Measurements from ENCODE around the gene CASP14.
"Not testable (repeated sequence)": the region's sequence is repeated elsewhere in the genome, so short reads cannot be mapped to it uniquely, and the experiment has no call there.

The CASP14 gene, protein sequence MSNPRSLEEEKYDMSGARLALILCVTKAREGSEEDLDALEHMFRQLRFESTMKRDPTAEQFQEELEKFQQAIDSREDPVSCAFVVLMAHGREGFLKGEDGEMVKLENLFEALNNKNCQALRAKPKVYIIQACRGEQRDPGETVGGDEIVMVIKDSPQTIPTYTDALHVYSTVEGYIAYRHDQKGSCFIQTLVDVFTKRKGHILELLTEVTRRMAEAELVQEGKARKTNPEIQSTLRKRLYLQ

DNA sequence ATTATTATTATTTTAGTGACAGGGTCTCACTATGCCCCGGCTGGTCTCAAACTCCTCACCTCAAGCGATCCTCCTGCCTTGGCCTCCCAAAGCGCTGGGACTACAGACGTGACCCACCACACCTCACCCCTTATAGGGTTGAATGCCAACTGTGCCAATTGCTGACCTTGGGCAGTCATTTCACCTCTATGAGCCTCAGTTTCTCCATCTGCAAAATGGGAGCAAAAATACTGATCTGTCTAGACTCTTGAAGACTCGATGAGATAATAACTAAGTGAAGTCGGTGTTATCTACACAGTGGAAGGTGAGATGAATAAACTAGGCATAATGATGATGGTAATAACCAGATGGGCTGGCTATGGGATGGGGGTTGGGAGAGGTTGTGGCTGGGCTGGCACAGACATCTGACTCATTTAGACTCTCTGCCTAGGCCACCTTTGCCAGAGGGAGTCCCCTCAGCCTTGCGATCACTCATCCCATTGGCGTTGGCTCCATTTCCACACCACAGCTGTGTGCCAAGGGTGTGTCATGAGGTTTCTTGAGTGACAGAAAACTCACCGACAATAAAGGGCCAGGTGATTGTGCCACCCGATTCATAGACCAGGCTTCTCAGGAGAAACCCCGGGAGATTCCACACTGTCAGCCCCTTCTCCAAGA lies at the start of gene CASP14:
CASP14 (plus strand) TSS at position 596 of the 657 bp plus-strand sequence. CDS start 2,772 bp downstream, outside the sequence.
- Histone ChIP-seq H3K9ac (ENCODE audit: low read depth, low read length) (no peak within 1 kb of the TSS), H3K36me3 (ENCODE audit: insufficient read depth, low read length) (no peaks in the 10 kb centered on the region), H3K4me1 (ENCODE audit: insufficient read depth, low read length) (no peaks in the 10 kb centered on the region), H3K9me3 (ENCODE audit: control insufficient read depth, insufficient read depth, low read length) (no peaks in the 10 kb centered on the region)

DNA sequence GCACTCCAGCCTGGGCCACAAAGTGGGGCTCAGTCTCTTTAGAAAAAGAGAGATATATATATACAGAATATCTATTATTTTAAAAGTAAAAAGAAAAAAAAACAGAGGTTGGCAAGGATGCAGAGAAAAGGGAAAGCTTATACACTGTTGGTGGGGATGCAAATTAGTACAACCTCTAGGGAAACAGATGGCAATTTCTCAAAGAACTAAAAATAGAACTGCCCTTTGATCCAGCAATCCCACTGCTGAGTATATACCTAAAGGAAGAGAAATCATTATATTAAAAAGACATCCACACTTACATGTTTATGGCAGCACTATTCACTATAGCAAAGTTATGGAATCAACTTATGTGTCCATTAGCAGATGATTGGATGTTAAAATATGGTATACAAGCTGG lies 41.0 kb upstream of the CASP14 start:
- Histone ChIP-seq H3K4me1 (ENCODE audit: insufficient read depth, low read length) (no peaks in the 10 kb centered on the region), H3K9me3 (ENCODE audit: control insufficient read depth, insufficient read depth, low read length) (no peaks in the 10 kb centered on the region), H3K36me3 (ENCODE audit: insufficient read depth, low read length) (no peaks in the 10 kb centered on the region), H3K9ac (ENCODE audit: low read depth, low read length) (no peak overlapping the region)

DNA sequence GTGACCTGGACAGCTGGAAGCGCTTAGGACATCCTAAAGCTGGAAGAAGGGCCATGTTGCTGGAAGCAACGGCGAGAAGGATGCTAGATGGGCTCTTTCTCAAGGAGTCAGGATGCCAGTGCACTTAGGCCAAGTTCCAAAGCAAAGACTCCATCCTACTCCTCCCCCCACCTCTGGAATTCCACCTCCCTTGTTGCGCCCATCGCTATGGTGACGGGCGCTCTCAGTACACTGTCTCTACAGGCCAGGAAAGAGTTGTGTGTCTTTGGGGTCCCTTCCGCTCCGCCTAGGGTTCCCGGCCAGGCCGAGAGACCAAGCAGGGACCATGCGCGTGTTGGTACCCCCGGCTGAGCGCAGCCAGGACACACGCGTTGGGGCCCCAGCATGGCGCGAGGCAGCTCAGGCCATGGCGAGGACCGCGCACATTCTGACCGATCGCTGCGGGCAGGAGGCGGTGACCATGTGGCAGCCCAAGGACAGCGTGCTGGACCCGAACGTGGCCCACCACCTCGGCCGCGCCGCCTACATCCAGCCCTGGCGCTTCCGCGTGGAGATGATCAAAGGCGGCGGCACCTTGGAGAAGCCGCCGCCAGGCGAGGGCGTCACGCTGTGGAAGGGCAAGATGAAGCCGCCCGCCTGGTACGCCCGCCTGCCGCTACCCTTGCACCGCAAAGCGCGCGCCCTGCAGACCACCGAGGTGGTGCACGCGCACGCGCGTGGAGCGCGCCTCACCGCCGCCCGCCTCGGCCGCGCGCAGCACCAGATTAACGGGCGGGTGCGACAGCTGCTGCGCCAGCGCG lies 38.6 kb upstream of the CASP14 start:
- H3K36me3 ChIP-seq (ENCODE audit: insufficient read depth, low read length) = no peaks in the 10 kb centered on the region
- H3K9ac ChIP-seq (ENCODE audit: low read depth, low read length) = peak overlapping the region; percentile 45; the same call in 1 of the 2 replicates
- no peaks in the 10 kb centered on the region for H3K9me3 ChIP-seq (ENCODE audit: control insufficient read depth, insufficient read depth, low read length)
- H3K4me1 ChIP-seq (ENCODE audit: insufficient read depth, low read length) = no peaks in the 10 kb centered on the region

DNA sequence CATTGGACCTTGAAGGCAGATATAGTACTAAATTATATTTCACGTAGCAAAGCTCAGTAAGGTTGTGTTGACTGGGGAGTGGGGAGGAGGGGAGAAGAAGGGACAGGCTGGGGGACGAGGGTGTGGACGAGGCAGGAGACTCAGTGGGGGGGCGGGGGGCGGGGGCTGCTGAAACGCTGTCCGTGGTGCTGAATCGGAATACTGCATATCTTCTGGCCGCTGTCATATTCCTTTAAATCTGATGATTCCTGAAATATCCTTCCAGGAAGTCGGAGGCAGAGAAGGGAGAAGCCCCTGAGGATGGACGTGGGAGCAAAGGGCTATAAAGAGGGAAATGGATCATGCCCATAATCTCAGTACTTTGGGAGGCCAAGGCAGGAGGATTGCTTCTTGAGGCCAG lies 34.7 kb upstream of the CASP14 start:
- H3K9ac ChIP-seq (ENCODE audit: low read depth, low read length) = no peak overlapping the region
- H3K36me3 ChIP-seq (ENCODE audit: insufficient read depth, low read length) = no peaks in the 10 kb centered on the region
- H3K4me1 ChIP-seq (ENCODE audit: insufficient read depth, low read length) = no peaks in the 10 kb centered on the region
- no peaks in the 10 kb centered on the region for H3K9me3 ChIP-seq (ENCODE audit: control insufficient read depth, insufficient read depth, low read length)

DNA sequence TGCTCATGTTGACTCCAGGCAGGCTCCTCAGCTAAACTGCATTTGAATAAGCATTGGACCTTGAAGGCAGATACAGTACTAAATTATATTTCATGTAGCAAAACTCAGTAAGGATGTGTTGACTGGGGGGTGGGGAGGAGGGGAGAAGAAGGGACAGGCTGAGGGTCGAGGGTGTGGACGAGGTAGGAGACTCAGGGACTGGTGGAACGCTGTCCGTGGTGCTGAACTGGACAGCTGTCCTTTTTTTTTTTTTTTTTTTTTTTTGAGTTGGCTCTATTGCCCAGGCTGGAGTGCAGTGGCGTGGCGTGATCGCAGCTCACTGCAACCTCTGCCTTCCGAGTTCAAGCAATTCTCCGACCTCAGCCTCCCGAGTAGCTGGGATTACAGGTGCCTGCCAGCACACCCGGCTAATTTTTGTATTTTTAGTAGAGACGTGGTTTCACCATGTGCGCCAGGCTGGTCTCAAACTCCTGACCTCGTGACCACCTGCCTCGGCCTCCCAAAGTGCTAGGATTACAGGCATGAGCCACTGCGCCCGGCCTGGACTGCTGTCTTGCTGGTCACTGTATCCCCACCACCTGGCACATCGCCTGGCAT lies 33.2 kb upstream of the CASP14 start:
- H3K9ac ChIP-seq (ENCODE audit: low read depth, low read length) = no peak overlapping the region
- H3K36me3 ChIP-seq (ENCODE audit: insufficient read depth, low read length) = no peaks in the 10 kb centered on the region
- H3K4me1 ChIP-seq (ENCODE audit: insufficient read depth, low read length) = no peaks in the 10 kb centered on the region
- no peaks in the 10 kb centered on the region for H3K9me3 ChIP-seq (ENCODE audit: control insufficient read depth, insufficient read depth, low read length)

DNA sequence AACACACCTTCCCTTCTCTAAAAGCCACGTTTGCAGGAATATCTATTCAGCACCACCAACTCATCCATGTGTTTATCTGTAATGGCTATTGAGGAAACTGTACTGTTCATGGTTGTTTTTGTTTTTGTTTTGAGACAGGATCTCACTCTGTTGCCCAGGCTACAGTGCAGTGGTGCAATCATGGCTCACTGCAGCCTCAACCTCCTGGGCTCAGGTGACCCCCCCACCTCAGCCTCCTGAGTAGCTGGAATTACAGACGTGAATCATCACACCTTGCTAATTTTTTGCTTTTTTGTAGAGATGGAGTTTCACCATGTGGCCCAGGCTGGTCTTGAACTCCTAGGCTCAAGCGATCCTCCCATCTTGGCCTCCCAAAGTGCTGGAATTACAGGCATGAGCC lies 30.4 kb upstream of the CASP14 start:
- not testable (repeated sequence) for H3K4me1 ChIP-seq (ENCODE audit: insufficient read depth, low read length); H3K9me3 ChIP-seq (ENCODE audit: control insufficient read depth, insufficient read depth, low read length); H3K36me3 ChIP-seq (ENCODE audit: insufficient read depth, low read length); H3K9ac ChIP-seq (ENCODE audit: low read depth, low read length)

DNA sequence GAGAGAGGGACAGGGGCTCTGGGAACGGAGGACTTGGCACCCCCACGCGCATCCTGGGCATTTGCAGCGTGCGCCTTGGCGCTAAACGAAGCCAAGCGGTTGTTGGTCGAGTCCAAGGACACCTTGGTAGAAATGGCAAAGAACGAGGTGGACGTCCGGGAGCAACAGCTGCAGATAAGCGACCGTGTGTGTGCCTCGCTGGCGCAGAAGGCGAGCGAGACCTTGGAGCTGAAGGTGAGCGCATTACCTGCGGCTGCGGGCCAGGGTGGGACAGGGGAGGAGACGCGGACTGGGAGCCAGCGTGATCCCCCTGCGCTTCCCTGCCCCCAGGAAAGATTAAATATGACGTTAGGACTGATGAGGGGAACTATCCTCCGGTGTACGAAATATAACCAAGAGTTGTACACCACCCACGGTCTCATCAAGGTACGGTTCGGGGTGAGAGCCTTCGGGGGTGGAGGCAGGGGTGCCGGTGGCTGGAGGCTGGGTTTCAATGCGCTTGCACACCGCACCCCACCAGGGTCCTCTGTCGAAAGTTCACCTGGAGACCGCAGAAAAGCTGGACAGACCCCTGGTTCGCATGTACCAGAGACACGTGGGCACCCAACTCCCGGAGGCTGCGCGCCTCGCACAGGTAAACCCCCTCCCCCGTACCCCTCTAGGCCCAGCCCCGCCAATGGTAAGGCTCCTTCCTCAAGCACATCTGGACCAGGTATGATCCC lies 27.8 kb upstream of the CASP14 start:
- H3K9ac ChIP-seq (ENCODE audit: low read depth, low read length) = no peak overlapping the region
- H3K4me1 ChIP-seq (ENCODE audit: insufficient read depth, low read length) = no peaks in the 10 kb centered on the region
- H3K9me3 ChIP-seq (ENCODE audit: control insufficient read depth, insufficient read depth, low read length) = no peaks in the 10 kb centered on the region
- H3K36me3 ChIP-seq (ENCODE audit: insufficient read depth, low read length) = no peaks in the 10 kb centered on the region

DNA sequence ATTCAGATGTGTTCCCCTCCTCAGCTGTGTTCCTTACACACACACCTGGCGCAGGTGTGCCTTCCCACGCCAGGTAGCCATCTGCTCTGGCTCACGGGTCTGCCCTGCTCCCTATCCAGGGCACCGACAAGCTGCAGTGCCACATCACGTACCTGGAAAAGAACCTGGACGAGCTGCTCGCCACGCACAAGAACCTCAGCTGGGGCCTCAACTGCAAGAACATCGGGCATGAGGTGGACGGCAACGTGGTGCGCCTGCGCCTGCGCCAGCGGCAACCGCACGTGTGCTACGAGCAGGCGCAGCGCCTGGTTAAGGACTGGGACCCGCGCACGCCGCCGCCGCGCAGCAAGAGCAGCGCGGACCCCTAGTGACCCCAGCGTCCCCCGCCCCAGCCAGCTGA lies 26.5 kb upstream of the CASP14 start:
- Histone ChIP-seq H3K4me1 (ENCODE audit: insufficient read depth, low read length) (no peaks in the 10 kb centered on the region), H3K9me3 (ENCODE audit: control insufficient read depth, insufficient read depth, low read length) (no peaks in the 10 kb centered on the region), H3K9ac (ENCODE audit: low read depth, low read length) (no peak overlapping the region), H3K36me3 (ENCODE audit: insufficient read depth, low read length) (no peaks in the 10 kb centered on the region)

DNA sequence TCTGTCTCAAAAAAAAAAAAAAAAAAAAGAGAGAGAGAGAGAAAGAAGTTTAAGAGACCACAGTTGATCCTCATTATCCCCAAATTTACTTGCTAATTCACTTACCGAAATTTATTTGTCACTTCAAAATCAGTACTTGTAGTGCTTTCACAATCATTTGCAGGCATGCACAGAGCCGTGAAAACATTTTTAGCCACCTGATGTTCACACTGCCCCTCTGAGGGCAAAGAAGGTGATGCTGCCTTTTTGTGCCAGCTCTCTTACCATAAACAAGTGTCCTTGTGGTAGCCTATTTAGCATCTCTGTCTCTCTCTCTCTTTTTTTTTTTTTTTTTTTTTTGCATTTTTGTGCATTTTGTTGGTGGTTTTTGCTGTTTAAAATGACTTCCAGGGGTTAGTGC lies 24.1 kb upstream of the CASP14 start:
- no peaks in the 10 kb centered on the region for H3K36me3 ChIP-seq (ENCODE audit: insufficient read depth, low read length)
- no peaks in the 10 kb centered on the region for H3K9me3 ChIP-seq (ENCODE audit: control insufficient read depth, insufficient read depth, low read length)
- H3K9ac ChIP-seq (ENCODE audit: low read depth, low read length) = no peak overlapping the region
- H3K4me1 ChIP-seq (ENCODE audit: insufficient read depth, low read length) = no peaks in the 10 kb centered on the region

DNA sequence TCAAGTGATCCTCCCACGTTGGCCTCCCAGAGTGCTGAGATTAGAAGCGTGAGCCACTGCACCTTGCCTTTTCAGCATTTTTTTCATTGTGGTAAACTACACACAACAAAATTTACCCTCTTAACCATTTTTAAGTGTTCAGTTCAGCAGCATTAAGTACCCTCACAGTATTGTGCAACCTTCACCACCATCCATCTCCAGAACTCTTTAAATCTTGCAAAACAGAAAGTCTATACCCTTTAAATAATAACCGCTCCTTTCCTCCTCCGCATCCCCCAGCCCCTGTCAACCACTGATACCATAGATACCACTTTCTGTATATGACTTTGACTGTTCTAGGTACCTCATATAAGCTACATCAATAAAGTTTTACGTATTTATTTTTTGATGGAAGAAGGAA lies 20.8 kb upstream of the CASP14 start:
- Histone ChIP-seq H3K9me3 (ENCODE audit: control insufficient read depth, insufficient read depth, low read length) (no peaks in the 10 kb centered on the region), H3K9ac (ENCODE audit: low read depth, low read length) (no peak overlapping the region), H3K36me3 (ENCODE audit: insufficient read depth, low read length) (no peaks in the 10 kb centered on the region), H3K4me1 (ENCODE audit: insufficient read depth, low read length) (no peaks in the 10 kb centered on the region)

DNA sequence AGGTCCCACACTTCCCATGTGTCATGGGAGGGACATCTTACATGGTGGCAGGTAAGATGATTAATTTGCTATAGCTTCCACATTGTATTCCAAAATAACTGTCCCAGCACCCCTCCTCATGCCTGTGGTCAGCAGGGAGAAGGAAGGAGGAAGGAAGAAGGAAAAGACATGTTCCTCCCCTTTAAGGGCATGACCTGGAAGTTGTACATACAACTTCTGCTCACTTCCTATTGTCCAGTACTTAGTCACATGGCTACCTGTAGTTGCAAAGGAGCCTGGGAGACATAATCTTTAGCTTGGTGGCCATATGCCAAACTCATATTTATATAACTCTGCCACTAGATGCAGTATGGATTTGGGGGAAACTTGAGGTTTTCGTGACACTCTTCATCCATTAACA lies 17.6 kb upstream of the CASP14 start:
- Histone ChIP-seq H3K9ac (ENCODE audit: low read depth, low read length) (no peak overlapping the region), H3K9me3 (ENCODE audit: control insufficient read depth, insufficient read depth, low read length) (no peaks in the 10 kb centered on the region), H3K4me1 (ENCODE audit: insufficient read depth, low read length) (no peaks in the 10 kb centered on the region), H3K36me3 (ENCODE audit: insufficient read depth, low read length) (no peaks in the 10 kb centered on the region)

DNA sequence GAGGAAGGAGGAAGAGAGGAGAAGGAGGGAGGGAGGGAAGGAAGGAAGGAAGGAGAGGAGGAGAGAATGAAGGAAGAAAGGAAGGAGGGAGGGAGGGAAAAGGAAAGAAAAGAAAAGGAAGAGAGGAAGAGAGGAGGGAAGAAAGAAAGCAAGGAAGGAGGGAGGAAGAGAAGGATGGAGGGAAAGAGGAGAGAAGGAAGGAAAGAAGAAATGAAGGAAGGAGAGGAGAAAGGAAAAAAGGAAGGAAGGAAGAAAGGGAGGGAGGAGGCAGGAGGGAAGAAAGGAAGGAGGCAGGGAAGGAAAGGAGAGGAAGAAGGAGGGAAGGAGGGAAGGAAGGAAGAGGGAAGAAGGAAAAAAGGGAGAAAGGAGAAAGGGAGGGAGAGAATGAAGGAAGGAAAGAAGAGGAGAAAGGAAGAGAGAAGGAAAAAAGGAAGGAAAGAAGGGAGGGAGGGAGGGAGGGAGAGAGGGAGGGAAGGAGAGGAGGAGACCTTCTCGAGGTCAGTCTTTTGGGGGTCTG lies 13.4 kb upstream of the CASP14 start:
- H3K36me3 ChIP-seq (ENCODE audit: insufficient read depth, low read length) = no peaks in the 10 kb centered on the region
- no peaks in the 10 kb centered on the region for H3K4me1 ChIP-seq (ENCODE audit: insufficient read depth, low read length)
- H3K9ac ChIP-seq (ENCODE audit: low read depth, low read length) = no peak overlapping the region
- H3K9me3 ChIP-seq (ENCODE audit: control insufficient read depth, insufficient read depth, low read length) = no peaks in the 10 kb centered on the region

DNA sequence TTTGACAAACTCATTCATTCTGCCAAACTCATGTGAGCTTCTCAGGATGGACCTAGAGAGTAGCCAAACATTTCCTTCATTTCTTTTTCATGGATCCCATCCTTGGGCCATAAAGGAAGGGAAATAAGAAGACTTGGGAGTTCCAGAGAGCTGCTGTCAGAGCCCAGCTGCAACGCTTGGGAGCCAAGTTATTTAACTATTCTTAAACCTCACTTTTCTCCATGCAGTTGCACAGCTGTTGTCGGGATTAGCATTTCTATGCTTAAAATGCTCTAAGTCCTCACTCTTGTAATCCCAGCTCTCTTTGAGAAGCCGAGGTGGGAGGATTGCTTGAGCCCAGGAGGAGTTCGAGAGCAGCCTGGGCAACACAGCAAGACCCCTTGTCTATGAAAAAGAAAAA lies 11.7 kb upstream of the CASP14 start:
- Histone ChIP-seq H3K9ac (ENCODE audit: low read depth, low read length) (no peak overlapping the region), H3K9me3 (ENCODE audit: control insufficient read depth, insufficient read depth, low read length) (no peaks in the 10 kb centered on the region), H3K4me1 (ENCODE audit: insufficient read depth, low read length) (no peaks in the 10 kb centered on the region), H3K36me3 (ENCODE audit: insufficient read depth, low read length) (no peaks in the 10 kb centered on the region)

DNA sequence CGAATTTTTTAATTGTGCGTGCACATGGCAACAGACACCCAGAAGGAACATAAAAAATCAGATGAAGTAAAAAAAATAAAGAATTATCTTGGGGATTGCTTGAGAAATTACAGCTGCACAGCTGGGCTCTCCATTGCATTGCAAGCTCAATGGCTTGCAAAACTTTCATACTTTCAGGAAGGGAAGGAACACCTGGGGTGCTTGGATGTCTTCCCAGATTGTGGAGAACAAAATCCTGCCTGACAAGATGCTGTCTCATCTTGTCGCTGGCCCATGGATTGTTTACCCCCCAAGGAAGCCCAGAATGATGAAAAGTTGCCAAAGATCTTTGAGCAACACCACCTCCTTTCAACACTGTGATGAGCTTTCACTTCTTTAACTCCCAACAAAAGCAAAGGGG lies 11.0 kb upstream of the CASP14 start:
- Histone ChIP-seq H3K9ac (ENCODE audit: low read depth, low read length) (no peak overlapping the region), H3K36me3 (ENCODE audit: insufficient read depth, low read length) (no peaks in the 10 kb centered on the region), H3K4me1 (ENCODE audit: insufficient read depth, low read length) (no peaks in the 10 kb centered on the region), H3K9me3 (ENCODE audit: control insufficient read depth, insufficient read depth, low read length) (no peaks in the 10 kb centered on the region)

All from ES-I3 (cell line).